GM19463 (cell line): ENCODE data around the gene NHERF1.

Experiments used
- ATAC-seq: cut with Tn5 transposase; IDR thresholded peaks from one replicate; pipeline ENCODE4 v1.9.1; 2021; ENCODE audit warnings: mild to moderate bottlenecking, moderate library complexity; ENCODE audit not compliant: unreplicated experiment

The NHERF1 gene

GRCh38 chr17:74748529-74749278, at the start of gene NHERF1:
Gene NHERF1, plus strand, starts transcription at chr17:74748628. Its CDS starts 219 bp downstream, at chr17:74748847.
- peak; percentile 95 for ATAC-seq

GRCh38 chr17:74699236-74699635, 49.2 kb upstream of the NHERF1 start:
- no peak for ATAC-seq

GRCh38 chr17:74702116-74702871, 46.1 kb upstream of the NHERF1 start:
- no peak for ATAC-seq

- ATAC-seq = no peak
Observed at GRCh38 chr17:74703311-74703710, 45.1 kb upstream of the NHERF1 start.

GRCh38 chr17:74704544-74704943, 43.9 kb upstream of the NHERF1 start:
- ATAC-seq = no peak

- no peak for ATAC-seq
Observed at GRCh38 chr17:74711058-74711824, 37.2 kb upstream of the NHERF1 start.

- no peak for ATAC-seq
Observed at GRCh38 chr17:74712301-74712700, 36.1 kb upstream of the NHERF1 start.

- no peak for ATAC-seq
Observed at GRCh38 chr17:74712756-74713155, 35.7 kb upstream of the NHERF1 start, which contains the start of gene CD300LF. Gene CD300LF, minus strand, starts transcription at chr17:74712923. Its CDS starts 57 bp downstream, at chr17:74712866.

- ATAC-seq = no peak
Observed at GRCh38 chr17:74713171-74713755, 35.2 kb upstream of the NHERF1 start.

GRCh38 chr17:74715144-74715543, 33.3 kb upstream of the NHERF1 start:
- ATAC-seq = no peak

- ATAC-seq = no peak
Observed at GRCh38 chr17:74720506-74720905, 27.9 kb upstream of the NHERF1 start.

GRCh38 chr17:74722782-74723181, 25.6 kb upstream of the NHERF1 start:
- ATAC-seq = no peak

GRCh38 chr17:74723891-74724290, 24.5 kb upstream of the NHERF1 start:
- ATAC-seq = no peak

GRCh38 chr17:74725111-74725510, 23.3 kb upstream of the NHERF1 start:
- no peak for ATAC-seq

- ATAC-seq = no peak
Observed at GRCh38 chr17:74728033-74728701, 20.3 kb upstream of the NHERF1 start.

GRCh38 chr17:74728702-74729075, 19.7 kb upstream of the NHERF1 start:
- ATAC-seq = no peak

- no peak for ATAC-seq
Observed at GRCh38 chr17:74729368-74729767, 19.1 kb upstream of the NHERF1 start.

GRCh38 chr17:74729866-74730265, 18.6 kb upstream of the NHERF1 start:
- no peak for ATAC-seq

GRCh38 chr17:74730491-74731346, 17.7 kb upstream of the NHERF1 start:
- no peak for ATAC-seq

GRCh38 chr17:74731347-74731605, 17.2 kb upstream of the NHERF1 start:
- ATAC-seq = no peak
